Superior temporal gyrus (tissue), 1 donor: ENCODE data around the gene CD44.

Experiments
- DNase-seq: peaks from one replicate; pipeline ENCODE4 v3.0.0-alpha.2; 2016; ENCODE audit errors: extremely low spot score

Gene CD44

GRCh38 chr11:35177370-35177769 is 38.4 kb downstream of the CD44 start:
- no peak for DNase-seq

- DNase-seq, result no peak
These were observed 39.3 kb downstream of the CD44 start for GRCh38 chr11:35178067-35178805.

- no peak for DNase-seq
These were observed 39.9 kb downstream of the CD44 start for GRCh38 chr11:35178873-35179272.

GRCh38 chr11:35179466-35180135 is 40.6 kb downstream of the CD44 start:
- no peak for DNase-seq

- no peak for DNase-seq
These were observed 41.6 kb downstream of the CD44 start for GRCh38 chr11:35180317-35181233.

GRCh38 chr11:35182317-35182939 is 43.5 kb downstream of the CD44 start:
- no peak for DNase-seq

GRCh38 chr11:35183326-35183925 is 44.5 kb downstream of the CD44 start:
- DNase-seq, result peak; percentile 33

- DNase-seq, result no peak
These were observed 46.7 kb downstream of the CD44 start for GRCh38 chr11:35185696-35186095.

GRCh38 chr11:35187996-35188395 is 49.0 kb downstream of the CD44 start:
- DNase-seq, result no peak

GRCh38 chr11:35190804-35191348 is 51.9 kb downstream of the CD44 start:
- DNase-seq, result no peak

- DNase-seq, result no peak
These were observed 53.4 kb downstream of the CD44 start for GRCh38 chr11:35192347-35192746.

GRCh38 chr11:35193767-35194166 is 54.8 kb downstream of the CD44 start:
- no peak for DNase-seq

- DNase-seq, result no peak
These were observed 58.3 kb downstream of the CD44 start for GRCh38 chr11:35197292-35197691.

GRCh38 chr11:35200811-35201341 is 61.9 kb downstream of the CD44 start:
- DNase-seq, result no peak

- DNase-seq, result no peak
These were observed 65.6 kb downstream of the CD44 start for GRCh38 chr11:35204614-35205013.

- no peak for DNase-seq
These were observed 67.6 kb downstream of the CD44 start for GRCh38 chr11:35206616-35207015.

- DNase-seq, result no peak
These were observed 68.8 kb downstream of the CD44 start for GRCh38 chr11:35207471-35208403.

GRCh38 chr11:35208795-35209194 is 69.8 kb downstream of the CD44 start:
- no peak for DNase-seq

GRCh38 chr11:35210876-35211546 is 72.0 kb downstream of the CD44 start:
- DNase-seq, result no peak
